NCI-H226 (cell line): ENCODE results near the gene ZMAT3.
"Not testable (repeated sequence)": the region's sequence is repeated elsewhere in the genome, so short reads cannot be mapped to it uniquely, and the experiment has no call there.

Source experiments
- DNase-seq: peaks from one replicate; pipeline ENCODE4 v3.0.0-alpha.2; 2015

The ZMAT3 gene

DNA sequence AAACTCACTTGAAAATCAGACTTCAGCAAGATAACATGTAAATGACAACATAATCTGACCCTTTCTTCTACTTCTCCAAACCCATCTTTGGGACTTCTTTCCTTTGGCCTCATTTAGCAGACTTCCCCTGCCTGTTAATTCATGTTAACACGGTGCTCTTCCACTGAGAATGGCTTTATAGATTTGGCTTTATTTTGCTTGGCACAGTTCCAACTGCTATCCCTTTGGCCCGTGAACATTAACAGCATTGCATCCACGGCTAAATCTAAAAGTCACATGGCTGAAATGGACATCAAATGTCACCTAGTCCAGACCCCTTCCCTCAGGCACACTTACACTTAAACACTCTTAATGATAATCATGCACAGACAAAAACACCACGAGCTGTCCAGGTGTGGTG lies 3.8 kb downstream of the ZMAT3 start:
- DNase-seq = no peak

DNA sequence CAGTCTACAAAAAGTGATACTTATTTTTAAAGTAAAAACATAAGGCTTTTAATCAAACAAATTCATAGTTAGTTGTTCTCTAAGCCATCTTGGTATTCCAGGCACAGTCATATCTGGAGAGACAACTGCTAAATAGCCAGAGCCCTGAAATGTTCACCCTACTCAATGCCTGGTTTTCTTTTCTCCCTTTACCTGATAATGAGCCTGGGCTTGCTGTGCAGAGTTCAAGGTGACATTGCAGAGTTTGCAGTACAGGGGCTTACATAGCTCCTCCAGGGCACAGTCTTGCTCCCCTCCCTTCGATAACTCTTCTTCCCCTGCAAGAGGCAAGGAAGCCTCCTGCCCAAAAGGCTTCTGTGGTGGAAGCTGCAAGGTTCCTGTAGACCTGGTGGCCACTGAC lies 4.3 kb downstream of the ZMAT3 start:
- DNase-seq = no peak

DNA sequence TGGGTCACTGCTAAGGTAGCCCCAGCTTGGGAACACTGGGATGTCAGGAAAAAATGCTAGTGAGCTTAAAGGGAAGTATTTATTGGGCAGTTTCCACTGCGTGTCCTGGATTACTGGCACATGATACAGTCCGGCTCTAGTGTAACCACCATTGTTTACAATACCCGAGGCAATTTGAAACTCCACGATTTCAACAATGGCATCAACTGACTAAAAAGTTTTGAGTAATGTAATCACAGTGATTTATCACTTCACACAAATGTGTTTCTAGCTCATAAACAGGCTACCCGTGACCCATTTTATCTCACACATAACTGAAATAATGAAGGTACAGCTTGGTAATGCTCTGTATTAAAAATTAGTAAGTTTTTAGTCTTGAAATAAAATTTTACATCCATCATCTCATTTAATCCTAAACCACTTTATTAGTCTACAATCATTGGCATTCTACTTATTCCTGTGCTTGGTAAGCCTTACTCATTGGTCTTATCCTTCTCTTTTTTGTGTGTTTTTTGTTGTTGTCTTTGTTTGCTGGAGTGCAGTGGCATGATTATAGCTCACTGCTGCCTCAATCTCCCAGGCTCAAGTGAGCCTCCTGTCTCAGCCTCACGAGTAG lies 7.6 kb downstream of the ZMAT3 start:
- no peak for DNase-seq

DNA sequence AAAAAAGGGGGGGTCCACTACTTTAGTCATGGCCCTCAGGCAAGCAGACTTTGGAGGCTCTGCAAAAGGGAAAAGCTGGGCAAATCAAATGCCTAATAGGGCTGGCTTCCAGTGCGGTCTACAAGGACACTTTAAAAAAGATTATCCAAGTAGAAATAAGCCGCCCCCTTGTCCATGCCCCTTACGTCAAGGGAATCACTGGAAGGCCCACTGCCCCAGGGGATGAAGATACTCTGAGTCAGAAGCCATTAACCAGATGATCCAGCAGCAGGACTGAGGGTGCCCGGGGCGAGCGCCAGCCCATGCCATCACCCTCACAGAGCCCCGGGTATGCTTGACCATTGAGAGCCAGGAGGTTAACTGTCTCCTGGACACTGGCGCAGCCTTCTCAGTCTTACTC lies 15.3 kb downstream of the ZMAT3 start:
- DNase-seq = no peak

DNA sequence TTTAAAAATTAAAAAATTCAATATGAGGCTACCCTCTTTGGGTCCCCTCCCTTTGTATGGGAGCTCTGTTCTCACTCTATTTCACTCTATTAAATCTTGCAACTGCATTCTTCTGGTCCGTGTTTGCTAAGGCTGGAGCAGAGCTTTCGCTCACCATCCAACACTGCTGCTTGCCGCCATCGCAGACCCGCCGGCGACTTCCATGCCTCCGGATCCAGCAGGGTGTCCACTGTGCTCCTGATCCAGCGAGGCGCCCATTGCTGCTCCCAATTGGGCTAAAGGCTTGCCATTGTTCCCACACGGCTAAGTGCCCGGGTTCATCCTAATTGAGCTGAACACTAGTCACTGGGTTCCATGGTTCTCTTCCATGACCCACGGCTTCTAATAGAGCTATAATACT lies 17.0 kb downstream of the ZMAT3 start:
- not testable (repeated sequence) for DNase-seq

DNA sequence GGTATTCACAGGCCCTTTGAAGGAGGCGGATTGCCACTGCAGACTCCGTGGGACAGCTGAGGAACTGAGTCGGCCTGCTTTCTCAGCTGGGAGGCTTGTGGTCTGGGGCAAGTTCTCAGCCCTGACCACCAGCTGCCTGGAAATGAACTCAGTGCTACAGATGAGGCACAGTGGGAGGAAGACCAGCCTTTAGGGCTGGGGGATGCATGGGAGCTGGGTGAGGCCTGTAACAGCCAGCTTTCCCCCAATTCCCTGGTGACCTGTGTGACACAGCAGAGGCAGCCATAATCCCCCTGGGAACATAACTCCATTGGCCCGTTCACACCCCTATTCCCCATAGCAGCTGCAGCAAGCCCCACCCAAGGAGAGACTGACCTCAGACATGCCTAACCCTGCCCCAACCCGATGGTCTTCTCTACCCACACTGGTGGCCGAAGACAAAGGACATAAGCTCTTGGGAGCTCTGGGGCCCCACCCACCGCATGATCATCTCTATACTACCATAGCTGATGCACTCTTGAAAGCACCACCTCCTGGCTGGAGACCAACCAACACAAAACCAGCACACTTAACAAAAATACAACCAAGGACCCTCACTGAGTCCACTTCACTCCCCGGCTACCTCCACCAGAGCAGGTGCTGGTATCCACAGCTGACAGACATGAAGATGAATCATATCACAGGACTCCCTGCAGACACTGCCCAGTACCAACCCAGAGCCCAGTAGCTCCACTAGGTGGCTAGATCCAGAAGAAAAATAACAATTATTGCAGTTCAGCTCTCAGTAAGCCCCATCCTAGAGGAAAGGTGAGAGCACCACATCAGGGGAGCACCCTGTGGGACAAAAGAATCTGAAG lies 24.9 kb downstream of the ZMAT3 start:
- DNase-seq = peak; percentile 7

DNA sequence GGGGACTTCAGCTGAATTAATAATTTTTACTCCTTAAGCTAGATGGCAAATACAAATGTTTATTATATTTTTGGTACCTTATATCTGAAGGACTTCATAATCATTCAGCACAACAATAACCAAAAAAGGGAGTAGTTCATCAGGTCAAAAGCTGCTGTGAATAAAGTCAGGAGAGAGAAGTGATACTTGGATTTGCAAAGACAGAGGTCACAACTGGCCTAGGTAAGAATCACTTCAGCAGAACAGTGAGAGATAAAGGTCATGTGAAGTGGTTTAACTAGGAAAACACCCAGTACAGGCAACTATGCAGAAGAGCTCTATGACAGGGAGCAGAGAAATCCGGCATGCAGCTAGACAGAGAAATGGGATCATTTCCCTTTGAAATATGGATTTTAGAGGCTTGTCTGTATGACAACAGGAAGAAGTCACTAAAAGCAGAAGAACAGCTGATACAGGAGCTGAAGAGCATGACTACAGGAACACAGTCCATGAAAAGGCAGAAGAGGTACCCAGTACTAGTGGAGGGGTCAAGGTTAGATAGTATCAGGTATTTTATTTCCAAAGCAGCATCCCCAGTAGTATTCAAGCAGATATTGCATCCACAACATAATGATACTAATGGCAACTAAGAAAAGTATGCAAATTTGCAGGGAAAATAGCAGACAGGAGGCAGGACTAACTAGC lies 25.7 kb downstream of the ZMAT3 start:
- DNase-seq = no peak

DNA sequence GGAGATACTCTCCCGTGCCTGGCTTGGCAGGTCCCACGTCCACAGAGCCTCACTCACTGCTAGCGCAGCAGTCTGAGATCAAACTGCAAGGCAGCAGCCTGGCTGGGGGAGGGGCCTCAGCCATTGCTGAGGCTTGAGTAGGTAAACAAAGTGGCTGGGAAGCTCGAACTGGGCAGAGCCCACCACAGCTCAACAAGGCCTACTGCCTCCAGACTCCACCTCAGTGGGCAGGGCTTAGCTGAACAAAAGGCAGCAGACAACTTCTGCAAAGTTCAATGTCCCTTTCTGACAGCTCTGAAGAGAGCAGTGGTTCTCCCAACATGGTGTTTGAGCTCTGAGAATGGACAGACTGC lies 32.7 kb downstream of the ZMAT3 start:
- not testable (repeated sequence) for DNase-seq

DNA sequence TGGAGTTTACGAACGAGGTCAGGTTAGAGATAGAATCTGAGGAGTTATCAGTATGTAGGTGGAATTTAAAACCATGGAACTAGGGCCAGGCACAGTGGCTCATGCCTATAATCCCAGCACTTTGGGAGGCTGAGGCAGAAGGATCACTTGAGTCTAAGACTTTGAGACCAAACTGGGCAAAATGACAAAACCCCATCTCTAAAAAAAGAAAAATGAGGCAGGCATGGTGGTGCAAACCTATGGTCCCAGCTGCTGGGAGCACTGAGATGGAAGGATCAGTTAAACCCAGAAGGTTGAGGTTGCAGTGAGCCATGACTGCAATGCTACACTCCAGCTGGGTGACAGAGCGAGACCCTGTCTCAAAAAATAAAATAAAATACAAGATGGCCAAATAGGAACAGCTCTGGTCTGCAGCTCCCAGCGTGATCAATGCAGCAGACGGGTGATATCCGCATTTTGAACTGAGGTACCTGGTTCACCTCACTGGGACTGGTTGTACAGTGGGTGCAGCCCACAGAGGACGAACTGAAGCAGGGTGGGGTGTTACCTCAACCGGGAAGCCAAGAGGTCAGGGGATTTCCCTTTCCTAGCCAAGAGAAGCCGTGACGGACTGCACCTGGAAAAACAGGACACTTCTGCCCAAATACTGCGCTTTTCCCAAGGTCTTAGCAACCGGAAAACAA lies 33.3 kb downstream of the ZMAT3 start:
- no peak for DNase-seq

DNA sequence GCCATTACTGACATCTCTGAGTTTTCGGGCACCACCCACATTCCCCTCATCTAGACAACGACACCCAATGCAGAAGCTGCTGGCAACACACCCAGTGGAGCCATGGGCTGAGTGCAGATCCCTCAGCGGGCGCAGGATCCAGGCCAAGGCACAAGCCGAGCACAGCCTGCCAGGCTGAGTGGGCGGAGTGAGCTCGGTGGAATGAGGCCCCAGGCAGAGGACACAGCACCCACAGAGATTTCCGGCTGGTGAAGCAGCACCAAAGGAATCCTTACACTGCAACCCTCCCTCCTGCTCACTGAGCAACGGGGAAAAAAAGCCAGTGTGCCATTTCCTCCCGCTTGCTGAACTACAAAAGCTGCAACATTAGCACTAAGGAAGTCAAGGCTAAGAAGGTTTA lies 34.3 kb downstream of the ZMAT3 start:
- peak; percentile 96 for DNase-seq

DNA sequence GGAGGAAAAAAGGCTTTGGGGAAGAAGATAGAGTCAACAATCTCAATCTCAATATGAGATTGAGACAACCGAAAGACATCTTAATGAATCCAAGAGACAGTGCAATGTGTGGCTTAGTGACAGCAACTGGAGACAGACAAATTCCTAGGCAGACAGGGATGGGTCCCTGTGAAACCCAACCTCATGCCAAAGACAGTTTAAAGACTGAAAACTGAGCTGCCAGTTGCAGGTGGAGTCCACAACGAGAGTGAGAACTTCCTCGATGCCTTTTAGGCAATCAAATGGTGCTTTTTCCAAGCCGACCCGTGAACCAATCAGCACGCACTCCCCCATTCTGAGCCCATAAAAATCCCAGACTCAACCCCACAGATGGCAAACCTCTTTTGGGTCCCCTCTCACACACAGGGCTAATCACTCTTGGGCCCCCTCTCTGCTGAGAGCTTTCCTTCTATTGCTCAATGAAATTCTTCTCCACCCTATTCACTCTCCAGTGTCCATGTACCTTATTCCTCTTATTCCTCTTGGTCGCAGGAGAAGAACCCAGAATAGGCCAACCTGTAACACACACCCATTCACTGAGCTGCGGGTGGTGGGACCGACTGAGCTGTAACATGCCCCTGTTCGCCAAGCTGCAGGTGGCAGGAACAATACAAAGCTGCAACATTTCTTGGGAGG lies 34.8 kb downstream of the ZMAT3 start:
- peak; percentile 29 for DNase-seq

DNA sequence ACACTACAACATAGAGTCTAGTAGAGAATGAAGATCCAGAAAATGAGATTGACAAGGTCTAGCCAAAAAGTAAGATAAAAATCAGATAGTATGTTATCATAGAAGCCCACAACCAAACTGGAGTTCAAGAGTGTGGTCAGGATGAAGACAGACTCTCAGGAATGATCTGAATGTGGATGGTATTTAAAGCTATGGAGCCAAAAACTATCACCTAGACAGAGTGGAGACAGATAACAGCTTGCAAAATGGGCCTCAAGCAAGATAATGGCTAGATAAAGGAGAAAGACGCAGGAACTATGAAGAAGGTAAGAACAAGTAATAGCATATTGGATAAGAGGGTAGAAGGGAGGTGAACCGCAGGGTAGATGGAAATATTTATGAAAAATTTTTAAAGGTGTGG lies 35.4 kb downstream of the ZMAT3 start:
- peak; percentile 71 for DNase-seq

DNA sequence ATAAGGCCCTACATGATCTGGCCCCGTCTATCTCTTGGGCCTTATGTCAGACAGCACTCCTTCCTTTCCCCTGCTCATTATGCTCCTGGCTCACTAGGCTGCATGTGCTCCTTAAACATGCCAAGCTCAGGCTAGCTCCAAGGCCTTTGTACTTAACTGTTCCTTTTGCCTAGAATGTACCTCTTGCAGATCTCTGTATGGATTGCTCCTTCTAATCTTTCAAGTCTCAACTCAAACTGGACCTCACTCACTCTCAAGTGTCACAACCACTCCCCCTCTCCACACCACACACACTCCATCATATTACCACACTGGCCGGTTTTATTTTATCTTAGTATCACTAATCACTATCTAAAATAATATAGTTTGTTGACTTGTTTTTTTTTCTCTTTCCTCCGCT lies 36.4 kb downstream of the ZMAT3 start:
- DNase-seq = no peak

DNA sequence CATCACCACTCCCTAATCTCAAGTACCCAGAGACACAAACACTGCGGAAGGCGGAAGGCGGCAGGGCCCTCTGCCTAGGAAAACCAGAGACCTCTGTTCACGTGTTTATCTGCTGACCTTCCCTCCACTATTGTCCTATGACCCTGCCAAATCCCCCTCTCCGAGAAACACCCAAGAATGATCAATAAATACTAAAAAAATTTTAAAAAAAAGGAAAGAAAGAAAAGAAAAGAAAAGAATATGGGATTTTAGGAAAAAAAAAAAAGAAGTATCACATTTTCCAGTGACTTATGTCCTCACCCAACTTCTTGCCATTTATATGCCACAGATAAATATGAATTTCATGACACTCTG lies 38.3 kb downstream of the ZMAT3 start:
- DNase-seq = not testable (repeated sequence)

DNA sequence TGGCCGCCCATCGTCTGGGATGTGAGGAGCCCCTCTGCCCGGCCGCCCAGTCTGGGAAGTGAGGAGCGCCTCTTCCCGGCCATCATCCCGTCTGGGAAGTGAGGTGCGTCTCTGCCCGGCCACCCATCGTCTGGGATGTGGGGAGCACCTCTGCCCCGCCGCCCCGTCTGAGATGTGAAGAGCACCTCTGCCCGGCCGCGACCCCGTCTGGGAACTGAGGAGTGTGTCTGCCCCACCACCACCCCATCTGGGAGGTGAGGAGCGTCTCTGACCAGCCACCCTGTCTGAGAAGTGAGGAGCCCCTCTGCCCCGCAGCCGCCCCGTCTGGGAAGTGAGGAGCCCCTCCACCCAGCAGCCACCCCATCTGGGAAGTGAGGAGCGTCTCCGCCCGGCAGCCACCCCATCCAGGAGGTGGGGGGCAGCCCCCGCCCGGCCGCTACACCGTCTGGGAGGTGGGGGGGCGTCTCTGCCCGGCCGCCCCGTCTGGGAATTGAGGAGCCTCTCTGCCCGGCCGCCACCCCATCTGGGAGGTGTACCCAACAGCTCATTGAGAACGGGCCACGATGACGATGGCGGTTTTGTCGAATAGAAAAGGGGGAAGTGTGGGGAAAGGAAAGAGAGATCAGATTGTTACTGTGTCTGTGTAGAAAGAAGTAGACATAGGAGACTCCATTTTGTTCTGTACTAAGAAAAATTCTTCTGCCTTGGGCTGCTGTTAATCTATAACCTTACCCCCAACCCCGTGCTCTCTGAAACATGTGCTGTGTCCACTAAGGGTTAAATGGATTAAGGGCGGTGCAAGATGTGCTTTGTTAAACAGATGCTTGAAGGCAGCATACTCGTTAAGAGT lies 38.9 kb downstream of the ZMAT3 start:
- not testable (repeated sequence) for DNase-seq

DNA sequence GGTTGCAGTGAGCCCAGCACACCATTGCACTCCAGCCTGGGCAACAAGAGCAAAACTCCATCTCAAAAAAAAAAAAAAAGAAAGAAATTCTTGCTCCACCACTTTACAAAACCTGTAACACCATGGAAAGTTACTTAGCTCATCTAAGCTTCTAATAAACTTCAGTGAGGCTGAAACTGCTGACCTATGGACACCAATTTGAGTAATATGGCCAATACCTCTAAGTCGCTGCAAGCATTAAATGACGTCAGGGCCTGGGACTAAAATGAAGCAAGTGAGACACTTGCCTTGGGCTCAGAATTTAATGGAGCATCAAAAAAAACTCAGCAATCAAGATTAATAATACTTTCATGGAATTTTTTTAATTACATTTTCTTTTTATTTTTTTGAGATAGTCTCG lies 42.5 kb downstream of the ZMAT3 start:
- DNase-seq = no peak

DNA sequence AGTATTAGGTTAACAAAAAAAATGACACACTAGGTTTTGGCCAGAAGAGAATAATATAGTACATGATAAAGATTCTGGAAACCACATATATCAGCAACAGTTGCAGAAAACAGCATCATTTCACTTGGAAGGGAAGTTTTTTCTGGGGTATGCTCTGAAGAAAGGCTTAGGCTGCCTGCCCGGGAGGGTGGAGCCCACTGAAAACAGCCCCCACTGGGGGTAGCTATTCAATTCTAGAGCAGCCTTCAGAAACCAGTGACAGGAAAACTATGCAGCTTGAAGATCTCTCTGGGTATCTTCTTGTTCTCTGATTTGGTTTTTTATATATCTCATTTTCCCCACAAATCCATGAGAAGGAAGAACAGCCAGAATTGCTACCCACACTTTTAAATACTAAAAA lies 43.2 kb downstream of the ZMAT3 start:
- DNase-seq = no peak

DNA sequence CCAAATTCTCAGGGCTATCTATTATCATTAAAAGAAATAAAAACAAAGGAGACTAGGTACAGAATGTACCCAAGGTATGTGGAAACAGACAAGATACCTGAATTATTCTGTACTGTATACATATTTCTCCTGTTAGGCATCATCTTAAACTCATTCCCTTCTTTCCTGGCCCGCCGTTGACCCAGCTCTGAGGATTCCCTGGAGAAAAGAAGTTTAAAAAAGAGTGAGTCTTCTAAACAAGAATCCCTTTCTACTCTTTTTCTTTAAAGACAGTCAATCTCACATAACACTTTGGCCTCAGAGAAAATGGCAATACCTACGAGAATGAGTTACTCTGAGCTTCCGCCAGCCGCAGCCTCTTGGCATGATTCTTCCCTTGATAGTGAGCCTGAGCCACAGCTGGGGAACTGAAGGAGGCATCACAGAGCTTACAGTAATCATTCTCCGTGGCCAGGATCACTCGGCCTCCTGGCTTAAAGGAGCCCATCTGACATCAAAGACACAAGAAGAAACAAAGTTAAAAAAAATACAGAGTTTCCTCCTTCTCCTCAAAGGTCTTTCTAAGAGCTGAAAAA lies 44.2 kb downstream of the ZMAT3 start:
- DNase-seq = no peak

DNA sequence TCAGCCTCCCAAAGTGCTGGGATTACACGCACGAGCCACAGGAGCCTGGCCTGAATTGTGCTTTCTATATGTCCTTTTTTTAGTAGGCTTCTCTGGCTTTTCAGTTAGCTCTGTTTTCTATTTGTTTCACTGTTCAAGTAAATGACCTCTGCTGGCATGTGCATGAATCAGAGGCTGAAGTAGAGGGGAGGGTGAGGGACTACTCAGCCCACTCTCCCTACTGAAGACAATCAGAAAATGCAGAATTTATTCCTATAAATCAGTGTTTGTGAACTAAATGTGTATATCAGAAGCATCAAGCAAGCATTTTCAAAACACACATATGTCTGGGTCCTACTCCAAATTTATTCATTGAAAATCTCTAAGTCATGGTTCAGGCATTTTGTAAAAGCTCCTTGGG lies 45.0 kb downstream of the ZMAT3 start:
- no peak for DNase-seq

DNA sequence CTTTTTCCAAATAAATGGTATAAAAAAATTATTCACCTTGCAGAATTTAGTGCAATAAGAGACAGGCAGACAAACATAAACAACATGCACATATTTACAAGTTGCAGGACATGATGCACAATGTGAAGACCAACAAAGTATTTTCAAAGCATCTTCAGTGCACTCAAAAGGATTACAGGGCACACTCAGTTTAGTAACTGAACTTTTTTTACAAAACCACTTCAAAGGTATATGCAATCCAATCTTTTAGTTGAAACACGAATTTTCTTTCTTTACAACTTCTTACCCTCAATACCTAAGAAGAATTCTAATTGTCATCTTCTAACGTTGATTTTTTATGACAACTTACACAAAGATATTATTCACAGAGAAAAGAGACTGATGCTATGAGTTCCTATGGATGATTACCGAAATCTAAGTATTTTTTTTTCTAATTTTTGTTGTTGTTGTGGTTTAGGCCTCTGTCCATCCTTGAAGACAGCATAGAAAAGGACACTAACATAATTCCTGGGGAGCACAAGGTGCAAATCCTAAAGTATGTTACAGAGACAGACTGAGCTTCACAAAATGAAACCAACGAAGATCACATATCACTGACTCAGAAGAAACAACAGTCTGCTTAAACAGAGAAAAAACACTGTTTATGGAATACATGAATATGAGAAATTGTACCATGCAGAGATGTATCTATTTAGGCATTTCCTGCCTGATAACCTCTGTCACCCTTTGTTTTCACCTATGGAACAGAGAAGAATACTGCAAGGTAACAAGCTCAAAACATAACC lies 50.3 kb downstream of the ZMAT3 start:
- peak; percentile 1 for DNase-seq

DNA sequence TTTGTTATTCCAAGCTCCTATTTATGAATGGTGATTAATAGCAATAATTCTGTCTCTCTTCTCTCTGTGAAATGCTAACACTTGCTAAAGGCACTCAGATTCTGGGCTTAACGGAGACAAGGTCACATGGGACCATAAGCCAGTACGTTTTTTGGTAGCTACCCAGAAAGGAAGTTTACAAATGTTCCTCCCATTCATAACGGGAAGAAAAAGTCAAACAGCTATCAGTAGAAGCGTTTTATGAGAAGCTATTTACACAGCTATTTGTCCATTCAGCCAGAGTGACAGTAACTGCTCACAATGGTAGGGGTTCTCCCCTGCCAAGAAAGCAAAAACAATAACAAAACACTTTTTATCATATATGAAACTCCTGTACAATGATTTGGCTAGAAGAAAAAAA lies 51.5 kb downstream of the ZMAT3 start:
- DNase-seq = no peak
